Measurements from ENCODE around the gene SELENOH. TPM values are rescaled to one million over a fixed set of nuclear protein-coding genes. Genes with fewer than 3 reads are reported as not detected.
A peak's percentile ranks its signal among the peaks of the same experiment; 100 is the strongest.

Gene SELENOH
- total RNA-seq, 1 donor from 2014 or later, result 249 TPM

DNA sequence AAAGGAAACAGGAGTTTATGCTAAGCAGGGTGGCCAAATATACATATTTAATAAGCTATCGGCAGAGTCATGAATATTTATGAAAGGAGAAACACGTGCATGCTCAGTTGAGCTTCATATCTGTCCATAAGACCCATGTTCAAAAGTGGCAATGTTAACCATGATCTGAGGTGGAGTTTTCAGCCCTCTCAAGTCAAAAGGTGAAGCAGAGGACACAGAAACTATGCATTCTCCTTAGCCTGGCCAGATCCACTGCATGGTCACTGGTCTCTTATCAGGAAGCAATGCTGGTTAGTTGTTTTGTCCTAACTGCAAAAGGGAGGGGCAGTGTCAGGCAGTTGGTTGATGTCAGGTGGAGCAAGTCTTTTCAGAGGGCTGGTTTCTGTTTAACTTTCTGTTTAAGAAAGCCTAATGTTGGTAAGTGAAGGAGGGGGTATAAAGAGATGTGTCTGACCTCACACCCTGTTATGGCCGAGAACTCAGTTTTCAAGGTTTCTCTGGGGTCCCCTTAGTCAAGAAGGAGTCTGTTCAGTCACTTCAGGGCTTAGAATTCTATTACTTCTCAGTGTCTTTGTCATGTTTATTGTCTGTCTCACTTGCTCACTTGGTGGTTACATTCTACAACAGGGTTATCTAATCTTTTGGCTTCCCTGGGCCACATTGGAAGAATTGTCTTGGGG lies 5.5 kb upstream of the SELENOH start:
- H3K4me3 ChIP-seq (ENCODE audit: low read depth, low read length), result no peak overlapping the region
- DNase-seq (ENCODE audit: low read depth), result no peak
- TF ChIP-seq, protein P1, sequence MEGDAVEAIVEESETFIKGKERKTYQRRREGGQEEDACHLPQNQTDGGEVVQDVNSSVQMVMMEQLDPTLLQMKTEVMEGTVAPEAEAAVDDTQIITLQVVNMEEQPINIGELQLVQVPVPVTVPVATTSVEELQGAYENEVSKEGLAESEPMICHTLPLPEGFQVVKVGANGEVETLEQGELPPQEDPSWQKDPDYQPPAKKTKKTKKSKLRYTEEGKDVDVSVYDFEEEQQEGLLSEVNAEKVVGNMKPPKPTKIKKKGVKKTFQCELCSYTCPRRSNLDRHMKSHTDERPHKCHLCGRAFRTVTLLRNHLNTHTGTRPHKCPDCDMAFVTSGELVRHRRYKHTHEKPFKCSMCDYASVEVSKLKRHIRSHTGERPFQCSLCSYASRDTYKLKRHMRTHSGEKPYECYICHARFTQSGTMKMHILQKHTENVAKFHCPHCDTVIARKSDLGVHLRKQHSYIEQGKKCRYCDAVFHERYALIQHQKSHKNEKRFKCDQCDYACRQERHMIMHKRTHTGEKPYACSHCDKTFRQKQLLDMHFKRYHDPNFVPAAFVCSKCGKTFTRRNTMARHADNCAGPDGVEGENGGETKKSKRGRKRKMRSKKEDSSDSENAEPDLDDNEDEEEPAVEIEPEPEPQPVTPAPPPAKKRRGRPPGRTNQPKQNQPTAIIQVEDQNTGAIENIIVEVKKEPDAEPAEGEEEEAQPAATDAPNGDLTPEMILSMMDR (IDR thresholded peaks at IDR 0.05; ENCODE audit: insufficient read depth, low read length, poor library complexity, severe bottlenecking), result no peak
- no peaks in the 10 kb centered on the region for H3K27me3 ChIP-seq (ENCODE audit: control insufficient read depth, insufficient read depth, low read length)
- no peaks in the 10 kb centered on the region for H3K36me3 ChIP-seq (ENCODE audit: control insufficient read depth, insufficient read depth, low read length)

DNA sequence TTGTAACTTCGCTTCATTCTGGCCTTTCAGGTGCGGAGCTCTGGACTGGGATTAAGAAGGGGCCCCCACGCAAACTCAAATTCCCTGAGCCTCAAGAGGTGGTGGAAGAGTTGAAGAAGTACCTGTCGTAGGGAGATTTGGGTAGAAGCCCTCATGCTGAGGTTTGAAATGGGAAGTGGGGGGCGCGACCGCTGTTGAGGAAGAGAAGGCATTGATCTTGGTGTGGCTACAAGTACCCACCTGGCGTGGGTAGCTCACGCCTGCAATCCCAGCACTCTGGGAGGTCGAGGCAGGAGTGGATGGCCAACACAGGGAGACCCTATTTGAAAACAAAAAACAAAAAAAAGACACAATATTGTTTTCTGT lies 779 bp downstream of the SELENOH start:
- H3K27me3 ChIP-seq (ENCODE audit: control insufficient read depth, insufficient read depth, low read length), result no peaks in the 10 kb centered on the region
- H3K4me3 ChIP-seq (ENCODE audit: low read depth, low read length), result peak overlapping the region; percentile 92
- no peak for DNase-seq (ENCODE audit: low read depth)
- H3K36me3 ChIP-seq (ENCODE audit: control insufficient read depth, insufficient read depth, low read length), result peaks cover 2% of the 10 kb centered on the region
- TF ChIP-seq, protein P1 (IDR thresholded peaks at IDR 0.05; ENCODE audit: insufficient read depth, low read length, poor library complexity, severe bottlenecking), result no peak

DNA sequence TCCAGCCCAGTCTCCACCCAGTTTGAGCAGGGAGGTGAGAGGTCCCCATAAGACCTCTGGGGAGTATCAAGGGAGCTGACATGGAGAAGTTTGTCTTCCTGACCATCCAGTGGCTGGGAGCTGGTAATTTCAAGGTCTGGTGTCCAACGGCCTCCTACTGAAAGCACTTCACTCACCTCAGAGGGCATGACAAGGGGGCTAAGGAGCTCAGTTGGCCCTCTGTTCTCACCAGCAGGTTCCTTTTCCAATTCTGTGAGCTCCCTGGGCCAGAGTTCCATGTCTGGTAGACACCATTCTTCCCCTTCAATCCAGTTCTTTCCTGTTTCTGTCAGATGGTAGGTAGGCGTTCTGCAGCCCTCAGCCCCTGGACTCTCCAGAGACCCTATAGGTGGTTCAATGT lies 3.1 kb downstream of the SELENOH start:
- Histone ChIP-seq H3K36me3 (ENCODE audit: control insufficient read depth, insufficient read depth, low read length) (peaks cover 2% of the 10 kb centered on the region), H3K4me3 (ENCODE audit: low read depth, low read length) (no peak overlapping the region), H3K27me3 (ENCODE audit: control insufficient read depth, insufficient read depth, low read length) (no peaks in the 10 kb centered on the region)
- TF ChIP-seq, protein P1 (IDR thresholded peaks at IDR 0.05; ENCODE audit: insufficient read depth, low read length, poor library complexity, severe bottlenecking), result no peak
- DNase-seq (ENCODE audit: low read depth), result no peak

DNA sequence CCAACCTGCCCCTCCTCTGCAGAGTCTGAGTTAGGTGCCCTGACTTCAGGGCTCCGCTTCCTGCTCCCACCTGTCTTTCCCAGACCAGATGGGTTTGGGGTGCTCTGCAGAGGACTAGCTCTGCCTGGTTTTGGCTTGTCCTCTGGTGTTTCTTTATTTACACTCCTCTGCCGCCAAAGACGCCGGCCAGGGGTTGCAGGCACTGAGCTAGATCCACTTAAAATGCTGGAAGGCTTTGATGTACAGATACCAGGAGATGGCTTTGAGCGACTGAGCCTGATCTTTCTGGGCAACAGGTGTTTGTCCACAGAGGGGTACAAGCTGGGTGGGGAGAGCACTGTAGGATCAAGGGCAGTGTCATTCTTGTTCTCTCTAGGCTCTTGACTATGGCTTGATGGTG lies 3.9 kb downstream of the SELENOH start:
- TF ChIP-seq, protein P1 (IDR thresholded peaks at IDR 0.05; ENCODE audit: insufficient read depth, low read length, poor library complexity, severe bottlenecking), result no peak
- H3K36me3 ChIP-seq (ENCODE audit: control insufficient read depth, insufficient read depth, low read length), result peaks cover 2% of the 10 kb centered on the region
- no peak overlapping the region for H3K4me3 ChIP-seq (ENCODE audit: low read depth, low read length)
- no peak for DNase-seq (ENCODE audit: low read depth)
- H3K27me3 ChIP-seq (ENCODE audit: control insufficient read depth, insufficient read depth, low read length), result no peaks in the 10 kb centered on the region

DNA sequence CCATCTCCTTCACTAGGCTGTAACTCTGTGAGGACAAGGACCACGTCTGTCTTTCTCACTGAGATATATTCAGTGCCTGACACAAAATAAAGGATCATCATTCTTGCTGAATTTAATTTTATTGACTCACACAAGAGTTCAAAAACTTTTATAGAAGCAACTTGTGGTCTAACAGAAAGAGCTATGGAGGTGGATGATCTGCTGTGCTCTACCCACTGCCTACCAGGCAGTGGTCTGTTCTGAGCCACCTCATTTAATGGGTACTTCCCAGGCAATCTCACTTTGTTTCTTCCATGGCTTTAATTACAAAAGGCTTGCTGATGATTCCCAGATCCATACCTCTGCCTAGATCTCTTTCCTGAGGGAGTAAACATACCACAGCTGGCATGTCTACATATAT lies 5.6 kb downstream of the SELENOH start:
- Histone ChIP-seq H3K36me3 (ENCODE audit: control insufficient read depth, insufficient read depth, low read length) (peaks cover 2% of the 10 kb centered on the region), H3K27me3 (ENCODE audit: control insufficient read depth, insufficient read depth, low read length) (no peaks in the 10 kb centered on the region), H3K4me3 (ENCODE audit: low read depth, low read length) (no peak overlapping the region)
- TF ChIP-seq, protein P1 (IDR thresholded peaks at IDR 0.05; ENCODE audit: insufficient read depth, low read length, poor library complexity, severe bottlenecking), result no peak
- no peak for DNase-seq (ENCODE audit: low read depth)

DNA sequence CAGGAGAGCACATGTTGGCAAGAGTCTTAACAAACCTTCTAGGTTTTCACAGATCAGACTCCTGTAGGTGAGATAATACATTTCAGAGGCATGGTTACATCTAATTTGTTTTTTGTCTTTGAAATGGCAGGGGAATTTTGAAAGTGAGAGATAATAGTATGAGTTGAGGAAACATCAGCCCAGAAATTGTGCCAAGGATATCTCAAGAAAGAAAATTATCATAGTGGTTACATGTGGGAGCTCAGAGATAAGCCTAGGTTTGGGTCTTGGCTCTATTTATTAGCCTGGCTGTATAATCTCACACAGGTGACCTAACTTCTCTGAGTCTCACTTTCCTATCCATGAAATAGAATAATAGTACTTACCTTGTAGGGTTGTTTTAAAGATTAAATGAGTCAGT lies 9.9 kb downstream of the SELENOH start:
- no peak for DNase-seq (ENCODE audit: low read depth)
- H3K36me3 ChIP-seq (ENCODE audit: control insufficient read depth, insufficient read depth, low read length), result no peaks in the 10 kb centered on the region
- H3K27me3 ChIP-seq (ENCODE audit: control insufficient read depth, insufficient read depth, low read length), result no peaks in the 10 kb centered on the region
- TF ChIP-seq, protein P1 (IDR thresholded peaks at IDR 0.05; ENCODE audit: insufficient read depth, low read length, poor library complexity, severe bottlenecking), result no peak
- no peak overlapping the region for H3K4me3 ChIP-seq (ENCODE audit: low read depth, low read length)
